NK-92 treated with Interleukin-12 subunit alpha and Interleukin-12 subunit beta, amount 100 ng/mL, for 24 hours (cell line): ENCODE results near the gene BDH1.

Source experiments
- DNase-seq: peaks from one replicate; lab custom pipeline; 2025; lab: John Stamatoyannopoulos, UW

Gene BDH1

GRCh38 chr3:197460002-197460401, 95.8 kb downstream of the BDH1 start:
- DNase-seq: no peak
